GM18907 (cell line): ENCODE data around the gene CFAP97.
"Not testable (repeated sequence)": the region's sequence is repeated elsewhere in the genome, so short reads cannot be mapped to it uniquely, and the experiment has no call there.

Source experiments
- ATAC-seq: cut with Tn5 transposase; IDR thresholded peaks from one replicate; pipeline ENCODE4 v1.9.1; 2021; ENCODE audit warnings: mild to moderate bottlenecking, moderate library complexity; ENCODE audit not compliant: unreplicated experiment

The CFAP97 gene

GRCh38 chr4:185142912-185143600 is 60.7 kb downstream of the CFAP97 start, which contains the start of gene SLC25A4:
SLC25A4 (plus strand) TSS chr4:185143266; CDS start chr4:185143373, 107 bp downstream.
- peak; percentile 98 for ATAC-seq

- no peak for ATAC-seq
Observed at GRCh38 chr4:185142564-185142911, 61.3 kb downstream of the CFAP97 start.

GRCh38 chr4:185141777-185142176 is 62.0 kb downstream of the CFAP97 start:
- no peak for ATAC-seq

- no peak for ATAC-seq
Observed at GRCh38 chr4:185139736-185140135, 64.1 kb downstream of the CFAP97 start.

GRCh38 chr4:185138161-185138560 is 65.6 kb downstream of the CFAP97 start:
- ATAC-seq = no peak

- ATAC-seq = no peak
Observed at GRCh38 chr4:185137233-185137925, 66.4 kb downstream of the CFAP97 start.

GRCh38 chr4:185134307-185134869 is 69.4 kb downstream of the CFAP97 start:
- ATAC-seq = peak; percentile 71

GRCh38 chr4:185128272-185129119 is 75.3 kb downstream of the CFAP97 start:
- ATAC-seq = peak; percentile 53

- ATAC-seq = no peak
Observed at GRCh38 chr4:185127021-185127925, 76.5 kb downstream of the CFAP97 start.

GRCh38 chr4:185124006-185124405 is 79.8 kb downstream of the CFAP97 start:
- no peak for ATAC-seq

- ATAC-seq = no peak
Observed at GRCh38 chr4:185122681-185123345, 81.0 kb downstream of the CFAP97 start.

- ATAC-seq = no peak
Observed at GRCh38 chr4:185120631-185120946, 83.2 kb downstream of the CFAP97 start.

- ATAC-seq = no peak
Observed at GRCh38 chr4:185119927-185120630, 83.7 kb downstream of the CFAP97 start.

- not testable (repeated sequence) for ATAC-seq
Observed at GRCh38 chr4:185119467-185119866, 84.3 kb downstream of the CFAP97 start.

GRCh38 chr4:185118876-185119275 is 84.9 kb downstream of the CFAP97 start:
- ATAC-seq = no peak

- ATAC-seq = no peak
Observed at GRCh38 chr4:185117300-185117934, 86.4 kb downstream of the CFAP97 start.

- ATAC-seq = no peak
Observed at GRCh38 chr4:185115827-185116232, 88.0 kb downstream of the CFAP97 start.

- no peak for ATAC-seq
Observed at GRCh38 chr4:185113340-185113739, 90.5 kb downstream of the CFAP97 start.

- no peak for ATAC-seq
Observed at GRCh38 chr4:185112104-185112503, 91.7 kb downstream of the CFAP97 start.
